HepG2 (cell line): Measurements from ENCODE around the gene CERS5. TPM values are rescaled to one million over a fixed set of nuclear protein-coding genes. Genes with fewer than 3 reads are reported as not detected.

ENCODE experiments used
- ATF7-NPFF ChIP-seq: sonication (generic); formaldehyde crosslinking; IDR thresholded peaks from 2 replicates; pipeline ENCODE4 v1.8.1; 2023; ENCODE audit warnings: mild to moderate bottlenecking, low read depth, missing genetic modification reagents, moderate library complexity
- IRF2 ChIP-seq: IDR thresholded peaks from 2 replicates; pipeline ENCODE4 v1.6.1; 2018; ENCODE audit warnings: missing genetic modification reagents, missing compliant biosample characterization
- KLF12 ChIP-seq: sonication (generic); formaldehyde crosslinking; IDR thresholded peaks from 2 replicates; pipeline ENCODE4 v1.4.0; 2020; ENCODE audit warnings: missing genetic modification reagents, borderline replicate concordance
- MIXL1 ChIP-seq: IDR thresholded peaks from 2 replicates; pipeline ENCODE4 v1.6.1; 2016
- NCOA2 ChIP-seq: sonication (generic); formaldehyde crosslinking; IDR thresholded peaks from 2 replicates; pipeline ENCODE4 v1.8.0; 2022; ENCODE audit warnings: inconsistent platforms
- RAD21 ChIP-seq: fragments of 450-650 bp; formaldehyde crosslinking; IDR thresholded peaks from 2 replicates; pipeline ENCODE4 v1.5.0; 2020; ENCODE audit warnings: mild to moderate bottlenecking
- SNAPC4 ChIP-seq: sonication (generic); formaldehyde crosslinking; IDR thresholded peaks from 2 replicates; pipeline ENCODE4 v1.4.0; 2020; ENCODE audit warnings: mild to moderate bottlenecking, missing genetic modification reagents
- ZBTB26 ChIP-seq: IDR thresholded peaks from 2 replicates; pipeline ENCODE4 v1.6.1; 2016; ENCODE audit warnings: missing compliant biosample characterization, missing genetic modification reagents, borderline replicate concordance
- ZFX ChIP-seq: sonication (generic); formaldehyde crosslinking; IDR thresholded peaks from 2 replicates; pipeline ENCODE4 v1.4.0; 2020; ENCODE audit warnings: mild to moderate bottlenecking, low read depth, missing genetic modification reagents, moderate library complexity
- ZMYM4 ChIP-seq: sonication (generic); formaldehyde crosslinking; IDR thresholded peaks from 2 replicates; pipeline ENCODE4 v1.8.1; 2023; ENCODE audit warnings: mild to moderate bottlenecking, missing genetic modification reagents
- ZNF205 ChIP-seq: IDR thresholded peaks from 2 replicates; pipeline ENCODE4 v1.6.1; 2018; ENCODE audit warnings: missing biosample characterization, missing genetic modification reagents
- ZNF598 ChIP-seq: sonication (generic); formaldehyde crosslinking; IDR thresholded peaks from 2 replicates; pipeline ENCODE4 v1.5.1; 2020; ENCODE audit warnings: mild to moderate bottlenecking, missing genetic modification reagents, borderline replicate concordance
- ZNF672 ChIP-seq: sonication (generic); formaldehyde crosslinking; IDR thresholded peaks from 2 replicates; pipeline ENCODE4 v1.8.1; 2022; ENCODE audit warnings: missing genetic modification reagents
- polyA plus RNA-seq, 8 experiments: library from polyadenylated mRNA; depleted of rRNA in 3 of 8; stranded (reverse) in 7 of 8; unstranded in 1 of 8; fragments of >200 nt; fragmentation: Illumina TruSeq in 4 of 8; extraction: Trizol in 4 of 8; gene quantifications; 2 replicates each; pipeline versions ENCODE4 v1.2.1 to v1.2.3, GENCODE V29; 2011 to 2016; ENCODE audit warnings: low read depth in 4 of 8, missing spikeins in 1 of 8, mixed read lengths in 1 of 8; ENCODE audit not compliant: insufficient read depth in 1 of 8
- total RNA-seq, 5 experiments: library from RNA; depleted of rRNA; stranded (reverse); fragments of >200 nt; fragmentation: Illumina TruSeq; extraction: Trizol; gene quantifications; 2 replicates each; pipeline ENCODE4 v1.2.3, GENCODE V29; 2016; ENCODE audit warnings: low read depth in 1 of 5
- TF ChIP-seq, protein P1 (sequence below): sonication (generic); formaldehyde crosslinking; IDR thresholded peaks from 2 replicates; pipeline ENCODE4 v1.5.0; 2020; ENCODE audit warnings: mild to moderate bottlenecking, missing genetic modification reagents
- TF ChIP-seq, protein P2 (sequence below): IDR thresholded peaks from 2 replicates; pipeline ENCODE4 v1.4.0; 2020; ENCODE audit warnings: mild to moderate bottlenecking, missing genetic modification reagents

The CERS5 gene
- total and polyA plus RNA-seq, 2 of the 13 experiments (the other 11 are each of a cell fraction or from before 2014, with no cell fraction given), result 22.3 to 48.8 TPM

DNA sequence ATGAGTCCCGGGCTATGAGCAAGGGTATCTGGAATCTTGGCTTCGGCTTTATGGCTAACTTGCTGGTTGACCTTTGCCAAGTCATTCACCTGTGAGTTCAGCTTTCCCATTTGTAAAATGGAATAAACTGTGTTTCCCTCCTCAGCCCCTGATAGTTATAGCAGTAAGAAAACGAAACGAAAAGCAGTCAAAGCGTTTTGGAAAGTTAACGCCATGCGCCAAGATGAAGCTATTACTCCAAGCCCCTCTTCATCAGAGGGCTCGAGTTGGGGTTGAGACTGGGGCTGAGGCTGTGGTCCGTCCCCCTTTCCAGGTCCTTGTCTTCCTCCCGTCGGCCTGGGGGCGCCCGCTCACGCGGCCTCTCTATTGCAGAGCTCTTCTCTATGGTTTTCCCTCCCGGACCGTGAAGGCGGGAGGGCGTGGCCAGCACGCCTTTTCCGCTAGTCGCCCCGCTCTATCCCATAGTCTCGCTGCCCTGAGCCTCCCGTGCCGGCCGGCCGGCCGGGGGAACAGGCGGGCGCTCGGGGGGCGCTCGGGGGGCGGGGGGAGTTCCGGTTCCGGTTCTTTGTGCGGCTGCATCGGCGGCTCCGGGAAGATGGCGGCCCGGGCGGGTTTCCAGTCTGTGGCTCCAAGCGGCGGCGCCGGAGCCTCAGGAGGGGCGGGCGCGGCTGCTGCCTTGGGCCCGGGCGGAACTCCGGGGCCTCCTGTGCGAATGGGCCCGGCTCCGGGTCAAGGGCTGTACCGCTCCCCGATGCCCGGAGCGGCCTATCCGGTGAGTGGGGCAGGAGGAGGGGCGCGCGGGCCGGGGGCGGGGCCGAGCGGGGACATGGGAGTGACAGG lies 82.2 kb downstream of the CERS5 start, which contains the start of gene SMARCD1 (continued):
- TF ChIP-seq ZNF598 (no peak), MIXL1 (no peak; the same call in 1 of the 2 replicates), SNAPC4 (CRISPR knock-in tag) (0 out of 2 replicates have a peak, but pooled peaks have one; percentile 31), ZNF205 (CRISPR knock-in tag) (no peak), ZFX (CRISPR knock-in tag) (peak; percentile 75), ATF7-NPFF (CRISPR knock-in tag) (no peak), IRF2 (CRISPR knock-in tag) (0 out of 2 replicates have a peak, but pooled peaks have one; percentile 53), ZMYM4 (CRISPR knock-in tag) (peak; percentile 88), NCOA2 (CRISPR knock-in tag) (0 out of 2 replicates have a peak, but pooled peaks have one; percentile 7), ZNF672 (CRISPR knock-in tag) (no peak), ZBTB26 (CRISPR knock-in tag) (no peak), RAD21 (CRISPR knock-in tag) (no peak; the same call in 1 of the 2 replicates), KLF12 (peak; percentile 84; the same call in 1 of the 2 replicates)
- TF ChIP-seq, protein P1, sequence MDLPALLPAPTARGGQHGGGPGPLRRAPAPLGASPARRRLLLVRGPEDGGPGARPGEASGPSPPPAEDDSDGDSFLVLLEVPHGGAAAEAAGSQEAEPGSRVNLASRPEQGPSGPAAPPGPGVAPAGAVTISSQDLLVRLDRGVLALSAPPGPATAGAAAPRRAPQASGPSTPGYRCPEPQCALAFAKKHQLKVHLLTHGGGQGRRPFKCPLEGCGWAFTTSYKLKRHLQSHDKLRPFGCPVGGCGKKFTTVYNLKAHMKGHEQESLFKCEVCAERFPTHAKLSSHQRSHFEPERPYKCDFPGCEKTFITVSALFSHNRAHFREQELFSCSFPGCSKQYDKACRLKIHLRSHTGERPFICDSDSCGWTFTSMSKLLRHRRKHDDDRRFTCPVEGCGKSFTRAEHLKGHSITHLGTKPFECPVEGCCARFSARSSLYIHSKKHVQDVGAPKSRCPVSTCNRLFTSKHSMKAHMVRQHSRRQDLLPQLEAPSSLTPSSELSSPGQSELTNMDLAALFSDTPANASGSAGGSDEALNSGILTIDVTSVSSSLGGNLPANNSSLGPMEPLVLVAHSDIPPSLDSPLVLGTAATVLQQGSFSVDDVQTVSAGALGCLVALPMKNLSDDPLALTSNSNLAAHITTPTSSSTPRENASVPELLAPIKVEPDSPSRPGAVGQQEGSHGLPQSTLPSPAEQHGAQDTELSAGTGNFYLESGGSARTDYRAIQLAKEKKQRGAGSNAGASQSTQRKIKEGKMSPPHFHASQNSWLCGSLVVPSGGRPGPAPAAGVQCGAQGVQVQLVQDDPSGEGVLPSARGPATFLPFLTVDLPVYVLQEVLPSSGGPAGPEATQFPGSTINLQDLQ, result no peak
- TF ChIP-seq, protein P2, sequence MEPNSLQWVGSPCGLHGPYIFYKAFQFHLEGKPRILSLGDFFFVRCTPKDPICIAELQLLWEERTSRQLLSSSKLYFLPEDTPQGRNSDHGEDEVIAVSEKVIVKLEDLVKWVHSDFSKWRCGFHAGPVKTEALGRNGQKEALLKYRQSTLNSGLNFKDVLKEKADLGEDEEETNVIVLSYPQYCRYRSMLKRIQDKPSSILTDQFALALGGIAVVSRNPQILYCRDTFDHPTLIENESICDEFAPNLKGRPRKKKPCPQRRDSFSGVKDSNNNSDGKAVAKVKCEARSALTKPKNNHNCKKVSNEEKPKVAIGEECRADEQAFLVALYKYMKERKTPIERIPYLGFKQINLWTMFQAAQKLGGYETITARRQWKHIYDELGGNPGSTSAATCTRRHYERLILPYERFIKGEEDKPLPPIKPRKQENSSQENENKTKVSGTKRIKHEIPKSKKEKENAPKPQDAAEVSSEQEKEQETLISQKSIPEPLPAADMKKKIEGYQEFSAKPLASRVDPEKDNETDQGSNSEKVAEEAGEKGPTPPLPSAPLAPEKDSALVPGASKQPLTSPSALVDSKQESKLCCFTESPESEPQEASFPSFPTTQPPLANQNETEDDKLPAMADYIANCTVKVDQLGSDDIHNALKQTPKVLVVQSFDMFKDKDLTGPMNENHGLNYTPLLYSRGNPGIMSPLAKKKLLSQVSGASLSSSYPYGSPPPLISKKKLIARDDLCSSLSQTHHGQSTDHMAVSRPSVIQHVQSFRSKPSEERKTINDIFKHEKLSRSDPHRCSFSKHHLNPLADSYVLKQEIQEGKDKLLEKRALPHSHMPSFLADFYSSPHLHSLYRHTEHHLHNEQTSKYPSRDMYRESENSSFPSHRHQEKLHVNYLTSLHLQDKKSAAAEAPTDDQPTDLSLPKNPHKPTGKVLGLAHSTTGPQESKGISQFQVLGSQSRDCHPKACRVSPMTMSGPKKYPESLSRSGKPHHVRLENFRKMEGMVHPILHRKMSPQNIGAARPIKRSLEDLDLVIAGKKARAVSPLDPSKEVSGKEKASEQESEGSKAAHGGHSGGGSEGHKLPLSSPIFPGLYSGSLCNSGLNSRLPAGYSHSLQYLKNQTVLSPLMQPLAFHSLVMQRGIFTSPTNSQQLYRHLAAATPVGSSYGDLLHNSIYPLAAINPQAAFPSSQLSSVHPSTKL (CRISPR knock-in tag), result peak; percentile 42; the same call in 1 of the 2 replicates
